ENCODE results near the gene HOXA6.

GRCh38 chr7:27125986-27126394 is 21.6 kb downstream of the HOXA6 start:
- TF ChIP-seq, protein P1, sequence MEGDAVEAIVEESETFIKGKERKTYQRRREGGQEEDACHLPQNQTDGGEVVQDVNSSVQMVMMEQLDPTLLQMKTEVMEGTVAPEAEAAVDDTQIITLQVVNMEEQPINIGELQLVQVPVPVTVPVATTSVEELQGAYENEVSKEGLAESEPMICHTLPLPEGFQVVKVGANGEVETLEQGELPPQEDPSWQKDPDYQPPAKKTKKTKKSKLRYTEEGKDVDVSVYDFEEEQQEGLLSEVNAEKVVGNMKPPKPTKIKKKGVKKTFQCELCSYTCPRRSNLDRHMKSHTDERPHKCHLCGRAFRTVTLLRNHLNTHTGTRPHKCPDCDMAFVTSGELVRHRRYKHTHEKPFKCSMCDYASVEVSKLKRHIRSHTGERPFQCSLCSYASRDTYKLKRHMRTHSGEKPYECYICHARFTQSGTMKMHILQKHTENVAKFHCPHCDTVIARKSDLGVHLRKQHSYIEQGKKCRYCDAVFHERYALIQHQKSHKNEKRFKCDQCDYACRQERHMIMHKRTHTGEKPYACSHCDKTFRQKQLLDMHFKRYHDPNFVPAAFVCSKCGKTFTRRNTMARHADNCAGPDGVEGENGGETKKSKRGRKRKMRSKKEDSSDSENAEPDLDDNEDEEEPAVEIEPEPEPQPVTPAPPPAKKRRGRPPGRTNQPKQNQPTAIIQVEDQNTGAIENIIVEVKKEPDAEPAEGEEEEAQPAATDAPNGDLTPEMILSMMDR (conservative IDR thresholded peaks at IDR 0.05; ENCODE audit: low read length): no peak
- no peak for TF ChIP-seq EZH2phosphoT487 (IDR thresholded peaks at IDR 0.05; ENCODE audit: borderline replicate concordance, low read depth, low read length)
